ENCODE data around the gene ACOX3.

The ACOX3 gene

DNA sequence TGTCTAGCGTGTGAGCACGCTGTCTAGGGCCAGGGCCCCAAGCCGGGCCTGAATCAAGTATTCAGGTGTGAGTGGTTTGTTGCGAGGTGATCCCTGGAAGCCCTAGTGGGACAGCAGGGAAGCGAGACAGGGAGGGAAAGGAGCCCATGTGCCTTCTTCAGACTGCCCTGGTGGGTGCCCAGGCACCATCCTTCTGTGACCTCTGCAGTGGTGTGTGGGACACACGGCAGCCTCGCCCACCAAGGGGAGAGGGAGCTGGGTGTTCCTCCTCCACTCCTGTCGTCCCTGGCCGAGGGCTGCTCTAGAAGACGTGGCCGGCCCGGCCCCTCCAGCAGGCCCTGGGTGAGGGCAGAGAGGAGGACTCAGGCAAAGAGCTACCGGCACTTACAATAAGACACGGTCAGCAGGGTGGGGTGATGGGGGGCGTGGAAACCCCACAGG is 123.6 kb downstream of the ACOX3 start:
- DNase-seq = no peak
